Spinal cord (tissue), 10 donors: ENCODE results near the gene ERCC2. TPM values are rescaled to one million over a fixed set of nuclear protein-coding genes. Genes with fewer than 3 reads are reported as not detected.
A peak's percentile ranks its signal among the peaks of the same experiment; 100 is the strongest.
"Not testable (repeated sequence)": the region's sequence is repeated elsewhere in the genome, so short reads cannot be mapped to it uniquely, and the experiment has no call there.

Experiments used
- DNase-seq, 6 donors: peaks; one replicate each; pipeline versions ENCODE4 v3.0.0 to v3.0.0-alpha.2; 2013 to 2015; ENCODE audit warnings: low spot score in 6 of 6, low read depth in 4 of 6
- H3K27ac ChIP-seq: one replicate; pipeline ENCODE4 v1.5.1; 2013; ENCODE audit warnings: low read depth, low read length, control low read depth
- H3K27me3 ChIP-seq: one replicate; pipeline ENCODE4 v1.6.1; 2013; ENCODE audit warnings: low read length; ENCODE audit not compliant: control insufficient read depth, insufficient read depth
- H3K36me3 ChIP-seq: one replicate; pipeline ENCODE4 v1.6.1; 2013; ENCODE audit warnings: low read length; ENCODE audit not compliant: control insufficient read depth, insufficient read depth
- H3K4me1 ChIP-seq: one replicate; pipeline ENCODE4 v1.6.1; 2013; ENCODE audit warnings: low read length; ENCODE audit not compliant: control insufficient read depth, insufficient read depth
- H3K4me3 ChIP-seq: one replicate; pipeline ENCODE4 v1.5.1; 2013; ENCODE audit warnings: low read depth, low read length, control low read depth
- H3K9me3 ChIP-seq: one replicate; pipeline ENCODE4 v1.6.1; 2013; ENCODE audit warnings: low read length; ENCODE audit not compliant: control insufficient read depth, insufficient read depth
- WGBS: methylation state at CpG from one replicate; pipeline ENCODE4 v1.1.5; 2013; ENCODE audit warnings: missing lambda C conversion rate; ENCODE audit not compliant: insufficient coverage; 5-methylcytosine and 5-hydroxymethylcytosine counted together
- long read RNA-seq, 4 donors: transcript quantifications; one replicate each; lab custom pipeline, GENCODE V29; 2026
- polyA plus RNA-seq, 2 donors: library from polyadenylated mRNA; unstranded; fragments of 120-200 nt; gene quantifications; one replicate each; pipeline ENCODE4 v1.2.1, GENCODE V29; 2013; ENCODE audit not compliant: insufficient read length in 2 of 2
- total RNA-seq, 2 donors: library from RNA; depleted of rRNA in 1 of 2; stranded (reverse); fragments of 120-200 nt in 1 of 2; fragments of >200 nt in 1 of 2; gene quantifications; one replicate each; pipeline versions ENCODE4 v1.2.3 to v1.2.4, GENCODE V29; 2013 to 2014
- donor health status: healthy.

ERCC2 gene
- total RNA-seq (10 to 100 TPM; 14.6 to 14.8 TPM), polyA plus RNA-seq (10 to 100 TPM; 41.5 to 47.0 TPM)
- long read RNA-seq, donor 1, full-length matches to known transcripts, result 5 of 5 reads
- long read RNA-seq, donor 1, partial matches to known transcripts, result 0 of 5 reads
- long read RNA-seq, donor 1, other reads (novel, unspliced or antisense), result 0 of 5 reads
- long read RNA-seq, donor 2, full-length matches to known transcripts, result 1 of 1 reads
- long read RNA-seq, donor 2, partial matches to known transcripts, result 0 of 1 reads
- long read RNA-seq, donor 2, other reads (novel, unspliced or antisense), result 0 of 1 reads
- long read RNA-seq, donor 3, full-length matches to known transcripts, result 1 of 1 reads
- long read RNA-seq, donor 3, partial matches to known transcripts, result 0 of 1 reads
- long read RNA-seq, donor 3, other reads (novel, unspliced or antisense), result 0 of 1 reads
- long read RNA-seq, donor 4, full-length matches to known transcripts, result 1 of 1 reads
- long read RNA-seq, donor 4, partial matches to known transcripts, result 0 of 1 reads
- long read RNA-seq, donor 4, other reads (novel, unspliced or antisense), result 0 of 1 reads

- WGBS, result under 1% methylated on average over 43 of the region's 55 CpGs
- Histone ChIP-seq H3K9me3 (no peaks in the 10 kb centered on the region), H3K4me3 (peak within 1 kb of the TSS; percentile 78), H3K36me3 (peaks cover 10% of the 10 kb centered on the region), H3K27ac (peak within 1 kb of the TSS; percentile 86), H3K27me3 (no peaks in the 10 kb centered on the region), H3K4me1 (peaks cover 19% of the 10 kb centered on the region)
- peak; percentile 99 to 100 (median 100) for DNase-seq
These were observed at the start of gene ERCC2 for GRCh38 chr19:45370410-45371204. TSS of gene ERCC2 (minus strand) at chr19:45370573. CDS start at chr19:45370540, 33 bp downstream.

- H3K4me1 ChIP-seq, result peaks cover 26% of the 10 kb centered on the region
- WGBS, result 50% methylated on average over 3 of the region's 3 CpGs
- H3K27ac ChIP-seq, result no peak overlapping the region
These were observed 49.5 kb upstream of the ERCC2 start for GRCh38 chr19:45419895-45420294.

GRCh38 chr19:45419396-45419795, 49.0 kb upstream of the ERCC2 start:
- no peak overlapping the region for H3K4me3 ChIP-seq
- peaks cover 25% of the 10 kb centered on the region for H3K4me1 ChIP-seq
- DNase-seq, result no peak
- WGBS, result 71% methylated on average over 4 of the region's 4 CpGs
- peaks cover 74% of the 10 kb centered on the region for H3K36me3 ChIP-seq
- H3K9me3 ChIP-seq, result no peaks in the 10 kb centered on the region
- no peaks in the 10 kb centered on the region for H3K27me3 ChIP-seq
- no peak overlapping the region for H3K27ac ChIP-seq

More at GRCh38 chr19:45419895-45420294, 49.5 kb upstream of the ERCC2 start:
- Histone ChIP-seq H3K36me3 (peaks cover 69% of the 10 kb centered on the region), H3K9me3 (no peaks in the 10 kb centered on the region), H3K4me3 (no peak overlapping the region), H3K27me3 (no peaks in the 10 kb centered on the region)
- no peak for DNase-seq

- no peaks in the 10 kb centered on the region for H3K9me3 ChIP-seq
- DNase-seq, result no peak
- H3K27ac ChIP-seq, result no peak overlapping the region
- WGBS, result 97% methylated on average over 6 of the region's 9 CpGs
- peaks cover 19% of the 10 kb centered on the region for H3K4me1 ChIP-seq
- peaks cover 80% of the 10 kb centered on the region for H3K36me3 ChIP-seq
- H3K4me3 ChIP-seq, result no peak overlapping the region
- no peaks in the 10 kb centered on the region for H3K27me3 ChIP-seq
These were observed 48.4 kb upstream of the ERCC2 start for GRCh38 chr19:45418802-45419201.

- no peak overlapping the region for H3K27ac ChIP-seq
- H3K9me3 ChIP-seq, result no peaks in the 10 kb centered on the region
- DNase-seq, result no peak
- no peaks in the 10 kb centered on the region for H3K27me3 ChIP-seq
- no peak overlapping the region for H3K4me3 ChIP-seq
- H3K4me1 ChIP-seq, result peaks cover 6% of the 10 kb centered on the region
- peaks cover 89% of the 10 kb centered on the region for H3K36me3 ChIP-seq
- 94% methylated on average over 4 of the region's 4 CpGs for WGBS
These were observed 46.8 kb upstream of the ERCC2 start for GRCh38 chr19:45417151-45417550.

- WGBS, result 97% methylated on average over 8 of the region's 8 CpGs
- Histone ChIP-seq H3K4me1 (no peaks in the 10 kb centered on the region), H3K27ac (no peak overlapping the region), H3K4me3 (no peak overlapping the region), H3K9me3 (no peaks in the 10 kb centered on the region), H3K36me3 (peaks cover 80% of the 10 kb centered on the region), H3K27me3 (no peaks in the 10 kb centered on the region)
- no peak for DNase-seq
These were observed 44.1 kb upstream of the ERCC2 start for GRCh38 chr19:45414468-45414867.

- 78% methylated on average over 6 of the region's 6 CpGs for WGBS
- Histone ChIP-seq H3K9me3 (no peaks in the 10 kb centered on the region), H3K27me3 (no peaks in the 10 kb centered on the region), H3K27ac (no peak overlapping the region), H3K4me1 (no peaks in the 10 kb centered on the region), H3K36me3 (peaks cover 80% of the 10 kb centered on the region), H3K4me3 (no peak overlapping the region)
- DNase-seq, result no peak
These were observed 43.1 kb upstream of the ERCC2 start for GRCh38 chr19:45413497-45413896.

- 93% methylated on average over 3 of the region's 4 CpGs for WGBS
- not testable (repeated sequence) for H3K27me3 ChIP-seq, H3K9me3 ChIP-seq, DNase-seq, H3K27ac ChIP-seq, H3K4me3 ChIP-seq
- H3K36me3 ChIP-seq, result peaks cover 56% of the 10 kb centered on the region
- H3K4me1 ChIP-seq, result peaks cover 20% of the 10 kb centered on the region
These were observed 40.0 kb upstream of the ERCC2 start for GRCh38 chr19:45410330-45410729.

GRCh38 chr19:45409557-45409920, 39.2 kb upstream of the ERCC2 start:
- H3K27me3 ChIP-seq, result peaks cover 13% of the 10 kb centered on the region
- no peaks in the 10 kb centered on the region for H3K9me3 ChIP-seq
- H3K4me1 ChIP-seq, result peaks cover 28% of the 10 kb centered on the region
- H3K4me3 ChIP-seq, result no peak overlapping the region
- DNase-seq, result no peak
- no peak overlapping the region for H3K27ac ChIP-seq
- peaks cover 50% of the 10 kb centered on the region for H3K36me3 ChIP-seq
- no CpG with 5 or more reads among the region's 4 CpGs for WGBS
